ENCODE measurements around the gene NOG.

DNA sequence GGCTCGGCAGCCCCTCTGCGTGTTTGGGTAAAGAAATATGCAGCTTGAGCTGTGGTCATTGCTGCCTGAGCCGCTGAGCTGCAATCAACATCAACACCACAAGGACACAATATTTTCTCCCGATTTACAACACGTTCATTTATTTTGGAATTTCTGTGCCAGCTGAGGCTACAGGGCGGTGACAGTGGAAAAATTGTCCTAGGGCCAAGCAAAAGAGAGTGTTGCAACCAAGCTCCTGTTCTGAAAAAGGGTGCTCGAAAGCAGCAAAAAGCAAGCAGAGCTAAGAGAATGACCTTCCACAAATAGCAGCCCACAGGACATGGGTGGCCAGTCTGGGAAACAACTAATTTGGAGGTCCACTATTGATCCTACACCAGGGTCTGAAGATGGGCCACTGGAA lies 35.4 kb upstream of the NOG start:
- TF ChIP-seq, protein P1, sequence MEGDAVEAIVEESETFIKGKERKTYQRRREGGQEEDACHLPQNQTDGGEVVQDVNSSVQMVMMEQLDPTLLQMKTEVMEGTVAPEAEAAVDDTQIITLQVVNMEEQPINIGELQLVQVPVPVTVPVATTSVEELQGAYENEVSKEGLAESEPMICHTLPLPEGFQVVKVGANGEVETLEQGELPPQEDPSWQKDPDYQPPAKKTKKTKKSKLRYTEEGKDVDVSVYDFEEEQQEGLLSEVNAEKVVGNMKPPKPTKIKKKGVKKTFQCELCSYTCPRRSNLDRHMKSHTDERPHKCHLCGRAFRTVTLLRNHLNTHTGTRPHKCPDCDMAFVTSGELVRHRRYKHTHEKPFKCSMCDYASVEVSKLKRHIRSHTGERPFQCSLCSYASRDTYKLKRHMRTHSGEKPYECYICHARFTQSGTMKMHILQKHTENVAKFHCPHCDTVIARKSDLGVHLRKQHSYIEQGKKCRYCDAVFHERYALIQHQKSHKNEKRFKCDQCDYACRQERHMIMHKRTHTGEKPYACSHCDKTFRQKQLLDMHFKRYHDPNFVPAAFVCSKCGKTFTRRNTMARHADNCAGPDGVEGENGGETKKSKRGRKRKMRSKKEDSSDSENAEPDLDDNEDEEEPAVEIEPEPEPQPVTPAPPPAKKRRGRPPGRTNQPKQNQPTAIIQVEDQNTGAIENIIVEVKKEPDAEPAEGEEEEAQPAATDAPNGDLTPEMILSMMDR (IDR thresholded peaks at IDR 0.05), result no peak
- TF ChIP-seq POLR2A (IDR thresholded peaks at IDR 0.05), result no peak
